ENCODE measurements around the gene OCIAD1.

GRCh38 chr4:48798117-48798516 is 32.8 kb upstream of the OCIAD1 start:
- no peak for TF ChIP-seq CTCF (IDR thresholded peaks at IDR 0.05)
- TF ChIP-seq POLR2A (IDR thresholded peaks at IDR 0.05), result no peak
